T-helper 9 cell (primary cell): ENCODE data around the gene MGAT3.
"Not testable (repeated sequence)": the region's sequence is repeated elsewhere in the genome, so short reads cannot be mapped to it uniquely, and the experiment has no call there.

Experiments
- DNase-seq: peaks from one replicate; pipeline ENCODE4 v3.0.0-alpha.2; 2020
- total RNA-seq, 2 donors: gene quantifications; one replicate each; lab custom pipeline; 2026; lab: John Stamatoyannopoulos, UW

The MGAT3 gene
- 0 to 0.24 reads per million in 2 donors for total RNA-seq

DNA sequence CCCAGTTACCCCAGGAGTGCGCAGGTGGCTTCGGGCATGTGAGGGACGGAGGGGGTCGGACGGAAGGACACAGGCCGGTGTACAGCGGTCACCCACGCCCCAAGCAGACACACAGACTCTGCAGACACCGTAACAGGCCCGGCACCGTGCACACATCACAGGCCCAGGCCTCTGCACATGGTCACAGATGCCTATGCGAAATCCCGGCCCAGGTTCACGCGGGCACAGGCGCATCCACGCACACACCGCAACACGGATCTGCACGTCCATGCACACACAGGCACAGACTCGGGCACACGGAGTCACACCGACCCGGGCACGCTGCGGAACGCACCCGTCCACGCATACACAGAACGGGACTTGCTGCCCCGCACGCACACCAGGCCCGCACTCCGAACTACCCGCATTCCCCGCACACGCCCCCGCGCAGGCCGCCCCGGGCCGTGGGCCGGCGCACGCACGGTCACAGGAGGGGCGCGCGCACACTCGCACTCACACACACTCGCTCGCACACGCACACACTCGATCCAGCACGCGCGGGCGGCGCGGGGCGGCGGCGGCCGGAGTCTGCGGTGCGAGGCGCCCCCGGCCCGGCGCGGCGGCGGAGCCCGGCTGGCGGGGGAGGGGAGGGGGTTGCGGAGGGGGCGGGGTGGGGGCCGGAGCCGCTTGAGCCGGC, at the start of gene MGAT3:
Gene MGAT3 (plus strand): TSS at position 491 of the 676 bp plus-strand sequence. CDS start 30,336 bp downstream, outside the sequence.
- no peak for DNase-seq

GRCh38 chr22:39408173-39408572, 48.6 kb upstream of the MGAT3 start:
- DNase-seq: no peak

GRCh38 chr22:39408807-39409206, 48.0 kb upstream of the MGAT3 start:
- no peak for DNase-seq

DNA sequence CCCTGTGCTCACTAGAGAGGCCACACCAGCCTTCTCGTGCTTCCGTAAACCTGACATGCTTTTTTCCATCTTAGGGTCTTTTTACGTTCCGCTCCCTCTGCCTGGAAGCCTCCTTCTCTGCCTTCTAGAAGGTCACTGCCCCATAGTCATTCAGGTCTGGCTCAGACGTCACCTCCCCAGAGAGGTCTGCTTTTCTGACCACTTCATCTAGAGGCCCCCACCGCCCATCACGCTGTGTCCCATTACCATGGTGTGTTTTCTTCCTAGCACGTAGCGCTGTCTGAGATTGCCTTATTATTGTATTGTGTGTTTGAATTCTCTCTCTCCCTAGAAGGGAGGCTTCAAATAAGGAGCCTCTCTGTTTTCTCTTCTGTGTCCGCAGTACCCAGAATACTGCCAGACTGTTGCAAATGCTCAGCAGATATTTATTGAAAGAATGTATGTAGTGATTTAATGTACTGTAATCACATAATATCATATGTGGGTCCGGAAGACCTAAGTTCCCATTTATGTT, 47.2 kb upstream of the MGAT3 start:
- DNase-seq: no peak

DNA sequence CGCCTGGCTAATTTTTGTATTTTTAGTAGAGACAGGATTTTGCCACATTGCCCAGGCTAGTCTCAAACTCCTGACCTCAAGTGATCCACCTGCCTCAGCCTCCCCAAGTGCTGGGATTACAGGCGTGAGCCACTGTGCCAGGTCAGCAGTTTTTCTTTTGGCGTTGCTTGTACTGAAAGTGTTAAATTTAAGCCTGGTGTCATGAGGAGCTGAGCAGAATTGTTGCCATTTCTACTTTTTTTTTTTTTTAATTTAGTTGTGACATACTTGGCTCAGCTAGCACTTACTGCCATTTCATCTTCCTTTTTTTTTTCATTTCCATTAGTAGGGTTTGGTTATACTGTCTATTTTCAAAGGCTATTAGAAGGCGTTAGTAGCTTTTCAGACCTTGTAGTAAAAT, 46.5 kb upstream of the MGAT3 start:
- DNase-seq: no peak

DNA sequence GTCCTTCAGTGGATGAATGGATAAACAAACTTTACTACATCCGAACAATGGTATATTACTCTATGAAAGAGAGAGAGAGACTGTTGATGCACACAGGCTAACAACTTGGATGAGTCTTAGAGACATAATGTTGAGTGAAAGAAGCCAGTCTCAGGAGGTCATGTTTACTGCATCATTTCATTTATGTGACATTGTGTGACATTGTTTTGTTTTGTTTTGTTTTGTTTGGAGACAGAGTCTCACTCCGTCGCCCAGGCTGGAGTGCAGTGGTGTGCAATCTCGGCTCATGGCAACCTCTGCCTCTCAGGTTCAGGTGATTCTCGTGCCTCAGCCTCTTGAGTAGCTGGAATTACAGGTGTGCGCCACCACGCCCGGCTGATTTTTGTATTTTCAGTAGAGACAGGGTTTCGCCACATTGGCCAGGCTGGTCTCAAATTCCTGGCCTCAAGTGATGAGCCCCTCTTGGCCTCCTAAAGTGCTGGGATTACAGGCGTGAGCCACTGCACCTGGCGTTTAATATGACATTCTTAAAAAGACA, 44.9 kb upstream of the MGAT3 start:
- not testable (repeated sequence) for DNase-seq

- not testable (repeated sequence) for DNase-seq
Measured at GRCh38 chr22:39413204-39413603, 43.6 kb upstream of the MGAT3 start.

DNA sequence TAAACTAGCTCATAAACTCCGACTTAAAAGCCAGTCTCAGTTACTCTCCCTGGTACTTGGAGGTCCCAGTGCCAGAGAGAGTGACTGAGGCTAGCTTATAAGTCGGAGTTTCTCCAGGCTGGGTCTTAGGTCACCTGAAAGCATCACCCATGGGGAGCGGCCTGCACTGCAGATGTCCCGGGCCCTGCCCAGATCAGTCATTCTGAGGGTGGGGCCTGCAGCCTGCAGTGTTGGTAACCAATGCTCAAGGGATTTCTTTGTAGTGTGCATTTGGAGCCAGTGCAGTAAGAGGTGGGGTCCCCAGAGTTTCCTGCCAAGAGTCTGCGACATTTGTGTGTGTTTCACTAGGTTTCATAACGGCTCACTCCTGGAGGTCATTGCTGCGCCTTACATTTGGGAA, 42.4 kb upstream of the MGAT3 start:
- no peak for DNase-seq

DNA sequence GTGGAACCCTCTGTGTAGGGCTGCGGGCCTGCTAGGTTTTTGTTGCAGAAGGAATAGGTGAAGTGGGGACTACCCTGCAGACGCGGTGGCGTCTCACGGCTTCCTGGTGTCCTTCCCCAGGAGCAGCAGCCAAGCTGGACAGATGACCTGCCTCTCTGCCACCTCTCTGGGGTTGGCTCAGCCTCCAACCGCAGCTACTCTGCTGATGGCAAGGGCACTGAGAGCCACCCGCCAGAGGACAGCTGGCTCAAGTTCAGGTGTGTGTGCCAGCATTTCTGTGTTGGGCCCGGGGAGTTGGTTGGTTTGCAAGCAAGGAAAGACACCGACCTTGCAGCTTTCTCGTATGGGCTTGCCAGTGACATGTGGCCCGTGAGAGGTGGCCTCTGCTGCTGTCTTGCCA, 41.9 kb upstream of the MGAT3 start:
- no peak for DNase-seq

GRCh38 chr22:39415506-39415905, 41.3 kb upstream of the MGAT3 start:
- no peak for DNase-seq

GRCh38 chr22:39416319-39416718, 40.5 kb upstream of the MGAT3 start:
- no peak for DNase-seq

DNA sequence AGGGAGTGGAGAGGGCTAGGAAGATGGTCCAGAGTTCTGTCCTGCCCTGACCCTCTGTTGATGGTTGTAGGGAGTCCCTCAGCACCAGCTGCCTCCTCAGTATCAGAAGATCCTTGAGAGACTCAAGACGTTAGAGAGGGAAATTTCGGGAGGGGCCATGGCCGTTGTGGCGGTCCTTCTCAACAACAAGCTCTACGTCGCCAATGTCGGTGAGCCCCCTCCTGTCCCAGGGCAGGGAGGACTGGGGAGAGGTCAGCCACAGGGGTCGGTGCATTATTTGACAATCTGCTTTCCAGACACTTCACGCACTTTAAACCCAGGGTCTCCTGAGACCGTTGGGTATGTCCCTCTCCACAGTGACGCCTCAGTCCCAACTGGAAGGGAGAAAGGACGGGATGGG, 39.2 kb upstream of the MGAT3 start:
- no peak for DNase-seq

GRCh38 chr22:39418696-39419095, 38.1 kb upstream of the MGAT3 start:
- no peak for DNase-seq

DNA sequence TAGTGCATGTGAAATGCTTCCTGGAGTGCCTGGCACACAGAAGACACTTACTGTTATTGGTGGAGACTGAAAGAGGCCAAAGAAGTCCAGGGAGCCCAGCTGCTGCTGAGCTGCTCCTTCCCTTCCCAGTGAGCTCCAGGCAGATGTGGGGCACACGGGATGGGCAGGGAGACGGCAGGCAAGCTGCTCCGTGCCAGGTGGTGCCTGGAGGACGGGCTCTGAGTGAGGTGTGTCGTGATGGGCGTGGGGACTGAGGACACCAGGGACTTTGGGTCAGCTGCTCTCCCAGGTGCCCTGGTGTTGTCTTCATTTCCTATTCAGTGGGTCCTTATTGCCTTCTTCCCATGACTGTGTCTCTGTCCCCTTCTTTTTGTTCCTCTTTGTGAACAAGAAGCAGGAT, 37.7 kb upstream of the MGAT3 start:
- DNase-seq: no peak

DNA sequence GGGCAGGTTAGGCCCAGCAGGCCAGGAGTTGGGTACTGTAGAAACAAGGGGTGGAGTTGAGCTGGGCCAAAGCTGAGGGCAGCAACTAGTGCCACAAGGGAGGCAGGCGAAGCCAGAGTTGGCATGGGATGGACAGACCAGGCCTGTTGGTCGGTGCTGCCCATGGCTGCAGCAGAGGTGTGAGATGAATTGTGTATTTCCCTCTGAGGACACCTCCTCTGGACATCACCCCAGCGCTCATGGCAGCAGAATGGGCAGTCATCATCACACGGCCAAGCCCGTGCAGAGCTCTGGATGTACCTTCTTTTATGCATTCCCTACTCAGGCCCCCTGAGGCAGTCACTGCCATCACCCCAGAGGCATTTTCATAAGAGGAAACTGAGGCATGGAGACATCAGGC, 36.9 kb upstream of the MGAT3 start:
- DNase-seq: no peak

GRCh38 chr22:39421691-39422090, 35.1 kb upstream of the MGAT3 start:
- no peak for DNase-seq

- no peak for DNase-seq
Measured at GRCh38 chr22:39422101-39422500, 34.7 kb upstream of the MGAT3 start.

GRCh38 chr22:39422721-39423120, 34.1 kb upstream of the MGAT3 start:
- no peak for DNase-seq

- DNase-seq: no peak
Measured at GRCh38 chr22:39423976-39424375, 32.8 kb upstream of the MGAT3 start.

DNA sequence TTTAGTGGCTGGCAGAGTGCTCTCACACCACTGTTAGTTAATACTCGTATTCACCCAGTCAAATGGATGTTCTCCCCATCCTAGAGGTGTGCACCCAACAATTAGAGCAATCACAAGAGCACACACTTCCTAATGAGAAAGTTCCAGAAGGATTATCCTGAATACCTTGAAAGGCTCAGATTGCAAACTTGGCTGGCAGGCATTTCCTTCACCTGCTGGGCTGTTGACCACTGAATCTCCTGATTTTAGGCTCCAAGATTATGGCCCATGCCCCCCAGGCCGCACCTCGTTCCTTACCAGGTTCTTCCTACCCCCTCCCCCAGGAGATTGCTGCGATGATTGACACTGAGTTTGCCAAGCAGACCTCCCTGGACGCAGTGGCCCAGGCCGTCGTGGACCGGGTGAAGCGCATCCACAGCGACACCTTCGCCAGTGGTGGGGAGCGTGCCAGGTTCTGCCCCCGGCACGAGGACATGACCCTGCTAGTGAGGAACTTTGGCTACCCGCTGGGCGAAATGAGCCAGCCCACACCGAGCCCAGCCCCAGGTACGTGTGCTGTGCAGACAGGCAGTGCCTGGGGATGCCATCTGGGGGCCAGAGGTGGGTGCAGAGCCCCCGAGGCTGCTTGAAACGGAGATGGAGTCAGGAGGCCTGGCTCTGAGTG, 30.3 kb upstream of the MGAT3 start:
- DNase-seq: no peak

- no peak for DNase-seq
Measured at GRCh38 chr22:39427751-39428596, 28.8 kb upstream of the MGAT3 start.

GRCh38 chr22:39428597-39429071, 28.2 kb upstream of the MGAT3 start:
- no peak for DNase-seq

GRCh38 chr22:39429186-39429585, 27.6 kb upstream of the MGAT3 start:
- DNase-seq: no peak
